ENCODE results near the gene TGFBR3L.
"Not testable (repeated sequence)": the region's sequence is repeated elsewhere in the genome, so short reads cannot be mapped to it uniquely, and the experiment has no call there.

The TGFBR3L gene

DNA sequence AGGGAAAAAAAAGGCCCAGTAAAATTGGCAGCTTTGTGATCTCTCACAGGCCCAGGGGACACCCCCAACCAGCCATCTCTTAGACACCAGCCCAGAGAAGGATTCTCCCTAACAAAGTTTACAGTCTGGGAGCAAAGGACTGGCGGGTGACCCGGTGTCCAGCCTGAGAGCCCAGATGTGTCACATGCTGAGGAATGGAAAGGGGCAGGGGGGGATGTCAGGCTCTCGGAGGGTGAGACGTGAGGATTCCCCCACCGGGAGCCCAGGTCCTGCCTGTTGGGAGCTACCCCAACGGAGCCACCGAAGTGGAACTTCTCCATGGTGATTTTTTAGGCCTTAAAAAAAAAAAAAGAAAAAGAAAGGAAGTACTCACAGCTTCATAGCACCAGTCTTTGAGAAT is 16.1 kb downstream of the TGFBR3L start:
- DNase-seq, result no peak

DNA sequence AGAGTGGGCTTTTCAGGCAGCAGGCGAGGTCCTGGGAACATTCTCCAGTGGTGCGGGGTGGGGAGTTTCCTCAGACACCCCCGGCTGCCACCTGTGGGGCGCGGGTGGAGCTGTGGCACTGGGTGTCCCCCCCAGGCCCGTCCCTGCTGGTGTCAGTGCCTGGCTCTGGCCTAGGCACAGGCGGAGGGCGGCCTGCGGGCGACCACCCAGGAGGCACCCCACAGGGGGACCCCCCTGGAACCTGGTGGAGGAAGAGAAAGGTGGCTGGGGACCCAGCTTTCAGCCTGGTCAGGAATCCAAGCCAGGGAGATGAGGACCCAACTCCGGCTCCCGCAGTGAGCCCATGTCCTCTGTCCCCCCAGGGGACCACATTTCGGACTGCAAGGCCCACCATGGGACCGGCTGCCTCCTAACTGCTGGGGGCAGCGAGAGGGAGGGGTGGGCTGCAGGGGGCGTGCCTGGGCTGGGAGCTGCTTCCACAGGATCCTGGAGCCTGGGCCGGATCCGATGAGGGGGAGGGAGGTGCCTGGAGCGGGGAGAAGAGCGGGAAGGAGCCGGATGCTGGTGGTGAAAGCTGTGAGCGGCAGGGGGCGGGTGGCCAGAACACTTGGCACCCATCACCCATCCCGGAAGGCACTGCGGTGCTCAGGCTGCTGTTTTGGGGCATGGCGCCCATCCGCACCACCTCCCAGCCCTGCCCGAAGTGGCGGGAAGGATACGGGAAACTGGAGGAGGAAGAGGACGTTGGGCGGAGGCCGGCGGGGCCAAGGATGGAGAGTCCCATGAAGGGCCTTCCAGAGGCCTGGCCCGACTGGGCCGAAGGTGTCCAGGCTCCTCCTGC is 16.8 kb downstream of the TGFBR3L start:
- DNase-seq, result no peak

GRCh38 chr19:7932276-7932929 is 17.8 kb downstream of the TGFBR3L start:
- DNase-seq, result no peak

DNA sequence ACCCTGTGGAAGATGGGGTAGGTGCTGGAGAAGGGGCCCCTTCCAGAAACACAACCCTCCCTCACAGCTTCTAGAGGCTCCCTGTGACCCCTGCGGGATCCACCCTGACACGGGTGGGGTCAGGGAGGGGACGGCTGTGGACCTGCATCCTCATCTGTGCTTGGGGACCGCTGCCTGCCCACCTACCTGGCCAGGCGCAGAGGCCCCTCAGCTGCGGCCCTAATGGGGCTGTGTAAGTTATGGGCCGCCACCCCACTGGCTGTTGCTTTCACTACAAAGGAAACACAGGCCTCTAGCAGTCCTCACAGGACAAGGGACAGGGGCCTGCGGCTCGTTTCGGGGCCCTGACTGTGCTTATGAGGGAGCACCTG is 18.3 kb downstream of the TGFBR3L start:
- no peak for DNase-seq

DNA sequence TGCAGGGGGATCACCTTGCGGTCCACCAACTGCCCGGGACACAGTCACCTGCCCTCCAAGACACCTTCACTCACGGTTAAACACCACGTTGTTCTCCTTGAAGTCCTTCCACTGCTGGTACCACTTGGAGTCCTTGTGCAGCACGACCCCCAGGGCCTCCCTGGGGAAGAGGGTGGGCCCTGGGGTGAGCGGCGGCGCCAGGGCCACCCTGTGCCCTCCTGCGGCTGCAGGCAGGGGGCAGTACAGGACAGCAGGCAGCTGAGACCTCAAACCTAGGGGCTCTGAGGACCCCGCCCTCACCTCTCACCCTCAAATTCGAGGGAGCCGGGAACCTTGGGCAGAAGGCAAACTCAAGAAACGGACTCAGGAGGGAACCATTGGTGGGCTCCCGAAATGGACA is 18.8 kb downstream of the TGFBR3L start:
- no peak for DNase-seq

DNA sequence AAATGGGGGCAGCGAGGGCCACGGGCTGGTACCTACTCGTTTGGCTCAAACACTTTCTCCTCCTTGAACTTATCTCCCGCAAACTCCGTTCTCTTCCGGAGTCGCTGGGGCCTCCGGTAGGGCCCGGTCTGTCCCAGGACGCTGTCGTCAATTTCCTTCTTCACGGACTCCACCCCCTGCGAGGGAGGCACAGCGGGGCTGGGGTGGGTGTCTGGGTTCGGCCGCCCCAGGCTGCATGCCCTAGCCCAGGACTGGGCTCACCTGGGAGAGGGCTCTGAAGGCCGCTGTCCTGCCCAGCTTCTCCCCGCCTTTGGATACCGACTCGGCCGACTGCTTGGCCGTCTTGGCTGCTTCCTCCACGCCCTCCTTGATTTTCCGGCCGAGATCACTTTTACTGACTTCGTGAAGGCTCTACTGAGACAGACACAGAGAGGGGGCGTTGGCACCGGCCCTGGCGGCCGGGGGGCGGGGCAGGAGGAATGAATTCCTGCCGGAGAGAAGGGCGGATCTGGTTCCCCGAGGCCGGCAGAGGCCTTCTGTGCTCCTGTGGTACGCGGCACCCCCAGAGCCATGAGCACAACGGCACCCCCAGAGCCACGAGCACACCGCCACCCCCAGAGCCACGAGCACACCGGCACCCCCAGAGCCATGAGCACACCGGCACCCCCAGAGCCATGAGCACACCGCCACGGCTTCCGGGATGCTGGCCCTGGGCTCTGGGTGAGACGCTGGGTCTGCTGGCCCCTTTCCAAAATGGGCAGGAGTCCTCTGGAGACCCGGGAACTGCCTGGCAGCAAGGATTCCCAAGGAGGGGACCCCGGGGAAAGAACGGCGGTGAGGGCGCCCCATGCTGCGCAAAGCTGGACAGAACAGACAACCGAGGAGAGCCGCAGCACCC is 19.4 kb downstream of the TGFBR3L start:
- no peak for DNase-seq

GRCh38 chr19:7934766-7935165 is 20.1 kb downstream of the TGFBR3L start:
- no peak for DNase-seq

DNA sequence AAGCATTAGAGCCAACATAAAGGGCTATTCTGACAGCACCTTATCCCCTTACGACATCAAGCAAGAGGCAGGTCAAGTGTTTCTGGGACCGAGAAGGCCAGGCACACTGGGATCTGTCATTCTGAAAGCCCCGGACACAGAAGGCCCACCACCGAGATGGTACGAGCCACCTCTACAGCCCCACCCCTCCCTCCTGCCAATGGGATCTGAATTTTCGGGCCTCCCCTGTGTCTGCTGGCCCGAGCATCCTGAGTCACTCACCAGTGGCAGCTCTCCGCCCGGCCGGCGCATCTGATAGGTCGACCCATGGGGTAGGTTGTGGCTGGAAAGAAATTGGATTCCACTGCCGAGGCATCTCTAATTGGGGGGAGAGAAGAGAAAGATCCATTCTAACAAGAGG is 26.2 kb downstream of the TGFBR3L start:
- no peak for DNase-seq

DNA sequence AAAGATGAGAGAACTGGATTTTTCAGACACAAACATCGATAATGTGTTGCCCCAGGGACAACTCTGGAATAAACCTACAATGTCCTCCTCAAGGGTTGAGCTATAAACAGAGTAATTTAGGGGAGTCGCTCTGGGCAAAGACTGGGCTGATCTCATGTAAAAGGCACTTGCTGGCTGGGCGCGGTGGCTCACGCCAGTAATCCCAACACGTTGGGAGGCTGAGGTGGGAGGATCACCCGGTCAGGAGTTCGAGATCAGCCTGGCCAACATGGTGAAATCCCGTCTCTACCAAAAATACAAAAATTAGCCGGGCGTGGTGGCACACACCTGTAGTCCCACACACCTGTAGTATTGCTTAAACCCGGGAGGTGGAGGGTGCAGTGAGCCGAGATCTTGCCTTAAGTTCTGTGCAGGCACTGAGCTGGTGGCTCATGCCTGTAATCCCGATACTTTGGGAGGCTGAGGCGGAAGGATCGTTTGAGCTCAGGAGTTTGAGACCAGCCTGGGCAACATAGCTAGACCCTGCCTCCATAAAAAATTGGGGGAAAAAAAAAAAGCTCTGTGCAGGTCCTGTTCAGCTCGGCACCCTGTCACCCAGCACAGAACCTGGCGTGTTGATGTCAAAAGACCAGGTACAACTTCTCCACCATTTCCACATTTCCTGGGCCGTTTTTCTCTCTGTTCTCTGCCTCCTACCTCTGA is 27.4 kb downstream of the TGFBR3L start:
- no peak for DNase-seq

GRCh38 chr19:7942981-7943443 is 28.4 kb downstream of the TGFBR3L start:
- no peak for DNase-seq

DNA sequence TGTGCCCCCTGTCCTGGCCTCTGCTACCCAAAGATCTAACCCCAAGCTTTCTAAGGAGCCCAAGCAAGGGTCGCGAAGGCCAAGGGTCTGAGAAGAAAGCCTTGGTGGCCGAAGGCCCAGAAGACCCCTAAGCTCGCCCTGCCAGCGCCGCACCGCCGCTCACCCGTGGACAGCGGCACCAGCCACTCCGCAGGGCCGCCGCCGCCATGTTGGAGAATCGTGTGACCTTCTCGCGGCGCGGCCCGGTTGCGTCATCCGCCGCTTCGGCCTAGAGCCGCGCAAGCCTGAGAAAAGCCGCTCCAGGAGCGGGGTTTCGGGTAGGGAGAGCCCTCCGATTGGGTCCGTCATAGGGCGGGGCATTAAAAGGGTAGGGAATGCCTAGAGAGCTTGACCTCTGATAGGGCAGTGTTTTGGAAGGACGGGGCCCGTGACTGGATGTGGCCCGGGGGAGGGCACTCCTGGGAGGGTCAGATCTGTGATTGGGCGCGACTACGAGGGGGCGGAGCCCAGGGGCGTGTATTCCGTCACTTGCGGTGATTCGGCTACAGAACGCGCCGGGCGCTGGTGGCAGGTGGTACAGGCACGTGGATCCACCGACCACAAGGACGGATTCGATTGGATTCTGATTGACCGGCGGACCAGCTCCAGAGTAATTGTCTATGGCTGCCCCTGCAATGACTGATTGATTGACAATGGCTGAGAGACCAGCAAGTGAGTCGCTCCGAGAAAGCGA is 29.0 kb downstream of the TGFBR3L start, which contains the start of gene TIMM44:
TIMM44 (minus strand) TSS at position 223 of the 733 bp plus-strand sequence; CDS start at position 208, 15 bp downstream.
- DNase-seq, result peak; percentile 99

- DNase-seq, result peak; percentile 85
Observed at GRCh38 chr19:7944177-7944761, 29.6 kb downstream of the TGFBR3L start.

- DNase-seq, result no peak
Observed at GRCh38 chr19:7947939-7948338, 33.3 kb downstream of the TGFBR3L start.

- no peak for DNase-seq
Observed at GRCh38 chr19:7953060-7953459, 38.4 kb downstream of the TGFBR3L start.

- DNase-seq, result no peak
Observed at GRCh38 chr19:7953576-7953975, 38.9 kb downstream of the TGFBR3L start.

- DNase-seq, result no peak
Observed at GRCh38 chr19:7955696-7956095, 41.1 kb downstream of the TGFBR3L start.

DNA sequence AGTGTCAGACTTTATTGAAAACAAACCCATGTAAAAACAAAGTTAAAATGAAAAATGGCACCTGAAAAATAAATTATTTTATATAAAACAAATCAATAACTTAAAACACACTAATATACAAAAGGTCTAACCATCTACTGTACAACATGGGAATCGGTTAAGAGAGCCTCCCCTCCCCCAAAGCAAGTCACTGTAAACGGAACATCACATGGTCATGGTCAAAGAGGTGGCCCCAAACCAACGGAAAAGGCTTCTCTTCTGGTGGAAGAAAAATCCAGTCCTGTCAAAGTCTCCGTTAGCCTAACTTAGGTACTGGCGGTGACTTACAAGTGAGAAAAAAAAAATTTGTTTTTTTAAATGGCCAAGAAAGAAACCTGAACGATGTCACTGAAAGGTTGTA is 44.6 kb downstream of the TGFBR3L start:
- DNase-seq, result no peak

DNA sequence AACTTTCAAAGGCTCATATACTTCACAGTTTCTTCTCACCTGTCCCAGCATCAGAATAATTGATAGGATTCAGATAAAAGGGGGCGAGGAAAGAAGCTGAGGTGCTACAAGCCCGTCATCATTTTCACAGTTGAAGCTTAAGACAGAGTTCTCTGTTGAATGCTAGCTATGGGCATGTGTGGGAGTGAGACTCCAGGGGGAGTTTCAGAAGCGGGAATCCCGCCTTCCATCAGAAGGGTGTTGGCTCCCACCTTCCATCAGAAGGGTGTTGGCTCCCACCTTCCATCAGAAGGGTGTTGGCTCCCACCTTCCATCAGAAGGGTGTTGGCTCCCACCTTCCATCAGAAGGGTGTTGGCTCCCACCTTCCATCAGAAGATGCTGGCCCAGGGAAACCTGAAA is 46.5 kb downstream of the TGFBR3L start:
- not testable (repeated sequence) for DNase-seq

DNA sequence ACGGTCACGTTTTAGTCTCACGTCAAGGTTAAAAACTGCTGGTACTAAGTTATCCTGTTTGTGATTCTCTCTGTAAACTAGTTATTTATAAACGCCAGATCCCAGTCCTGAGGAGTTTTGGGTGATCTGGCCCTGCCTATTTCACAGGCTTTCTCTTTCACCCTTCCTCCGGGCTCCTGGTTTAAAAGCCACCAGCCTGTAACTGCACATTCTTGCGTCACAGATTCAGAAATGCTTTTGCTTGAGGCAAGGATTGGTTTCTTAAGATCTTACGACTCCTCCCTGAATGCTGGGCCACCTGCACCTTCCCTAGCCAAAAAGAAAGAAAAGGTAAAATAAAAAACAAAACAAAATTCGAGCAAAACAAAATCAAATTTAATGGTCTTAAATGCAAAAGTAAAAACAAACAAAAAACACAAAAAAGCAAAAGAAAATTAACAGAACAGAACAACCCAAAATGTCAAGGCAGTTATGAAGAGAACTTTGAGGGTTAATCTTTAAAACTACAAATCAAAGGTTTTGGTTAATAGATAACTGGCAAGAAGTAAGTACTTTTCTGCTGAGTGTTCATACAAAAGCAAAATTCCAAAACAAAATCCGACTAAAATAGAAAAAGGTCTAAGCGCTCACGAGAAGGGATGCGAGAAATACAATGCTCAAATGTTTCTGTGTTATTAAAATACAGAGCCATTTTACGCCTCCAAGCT is 47.4 kb downstream of the TGFBR3L start:
- no peak for DNase-seq

DNA sequence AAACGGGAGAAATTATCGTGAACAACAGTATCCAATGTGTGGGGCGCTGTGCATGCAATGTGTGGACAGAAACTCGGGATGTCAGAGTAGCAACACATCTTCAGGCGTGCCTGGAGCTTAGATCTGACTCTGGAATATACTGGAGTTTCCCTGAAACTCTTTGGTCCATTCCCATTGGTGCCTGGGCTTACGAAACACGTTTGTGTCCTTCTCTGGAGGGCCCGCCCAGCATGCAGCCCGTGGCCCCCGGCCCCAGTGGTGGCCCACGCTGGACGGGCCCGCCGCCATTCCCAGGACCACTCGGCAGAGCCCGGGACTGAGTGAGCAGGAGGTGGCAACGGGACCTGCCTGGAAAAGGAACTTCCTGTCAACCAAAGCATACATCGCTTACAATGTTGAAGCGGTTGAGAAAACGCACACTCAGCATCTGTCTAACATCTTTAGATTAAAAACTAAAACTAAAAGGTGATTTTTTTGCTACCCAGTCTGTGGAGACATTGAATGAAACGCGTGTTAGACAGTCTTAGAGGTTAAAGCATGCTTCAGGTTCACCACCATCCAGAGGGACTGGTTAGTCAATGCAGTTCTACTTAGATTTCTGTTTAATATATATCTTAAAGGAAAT is 48.1 kb downstream of the TGFBR3L start:
- DNase-seq, result no peak
